Vagina (tissue), 2 donors: ENCODE measurements around the gene TJP1.
"Not testable (repeated sequence)": the region's sequence is repeated elsewhere in the genome, so short reads cannot be mapped to it uniquely, and the experiment has no call there.

ENCODE experiments used
- POLR2A ChIP-seq, 2 donors: fragments of 450-650 bp; IDR thresholded peaks; one replicate each; pipeline ENCODE4 v1.6.1; 2017; ENCODE audit warnings: antibody characterized with exemption in 2 of 2, mild to moderate bottlenecking in 2 of 2, moderate library complexity in 2 of 2
- TF ChIP-seq, protein P1 (sequence below), 3 experiments: fragments of 450-650 bp in 2 of 3; fragments of 200-600 bp in 1 of 3; sonication (generic) in 1 of 3; IDR thresholded peaks; one replicate each; pipeline ENCODE4 v1.5.1; 2017 to 2019; ENCODE audit warnings: antibody characterized with exemption in 3 of 3, mild to moderate bottlenecking in 2 of 3, moderate library complexity in 2 of 3

DNA sequence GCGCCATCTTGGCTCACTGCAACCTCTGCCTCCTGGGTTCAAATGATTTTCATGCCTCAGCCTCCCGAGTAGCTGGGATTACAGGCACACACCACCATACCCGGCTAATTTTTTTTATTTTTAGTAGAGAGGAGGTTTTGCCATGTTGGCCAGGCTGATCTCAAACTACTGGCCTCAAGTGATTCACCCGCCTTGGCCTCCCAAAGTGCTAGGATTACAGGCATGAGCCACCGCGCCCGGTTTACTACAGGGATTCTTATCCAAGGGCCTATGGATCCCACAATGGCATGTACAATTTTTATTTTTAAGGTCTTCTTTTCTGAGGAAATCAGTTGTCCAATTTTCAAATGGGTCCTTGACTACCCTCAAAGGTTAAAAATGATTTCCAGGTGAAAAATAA lies 150.2 kb downstream of the TJP1 start:
- not testable (repeated sequence) for TF ChIP-seq POLR2A (IDR thresholded peaks at IDR 0.05)
- TF ChIP-seq, protein P1, sequence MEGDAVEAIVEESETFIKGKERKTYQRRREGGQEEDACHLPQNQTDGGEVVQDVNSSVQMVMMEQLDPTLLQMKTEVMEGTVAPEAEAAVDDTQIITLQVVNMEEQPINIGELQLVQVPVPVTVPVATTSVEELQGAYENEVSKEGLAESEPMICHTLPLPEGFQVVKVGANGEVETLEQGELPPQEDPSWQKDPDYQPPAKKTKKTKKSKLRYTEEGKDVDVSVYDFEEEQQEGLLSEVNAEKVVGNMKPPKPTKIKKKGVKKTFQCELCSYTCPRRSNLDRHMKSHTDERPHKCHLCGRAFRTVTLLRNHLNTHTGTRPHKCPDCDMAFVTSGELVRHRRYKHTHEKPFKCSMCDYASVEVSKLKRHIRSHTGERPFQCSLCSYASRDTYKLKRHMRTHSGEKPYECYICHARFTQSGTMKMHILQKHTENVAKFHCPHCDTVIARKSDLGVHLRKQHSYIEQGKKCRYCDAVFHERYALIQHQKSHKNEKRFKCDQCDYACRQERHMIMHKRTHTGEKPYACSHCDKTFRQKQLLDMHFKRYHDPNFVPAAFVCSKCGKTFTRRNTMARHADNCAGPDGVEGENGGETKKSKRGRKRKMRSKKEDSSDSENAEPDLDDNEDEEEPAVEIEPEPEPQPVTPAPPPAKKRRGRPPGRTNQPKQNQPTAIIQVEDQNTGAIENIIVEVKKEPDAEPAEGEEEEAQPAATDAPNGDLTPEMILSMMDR (IDR thresholded peaks at IDR 0.05) = not testable (repeated sequence)
